ENCODE results near the gene KANK4. TPM values are rescaled to one million over a fixed set of nuclear protein-coding genes. Genes with fewer than 3 reads are reported as not detected.

The KANK4 gene
- total and polyA plus RNA-seq, 9 donors: 6.6 to 17.1 (median 12.7) TPM

- DNase-seq: no peak
- H3K36me3 ChIP-seq (ENCODE audit: control insufficient read depth, insufficient read depth, low read length): no peaks in the 10 kb centered on the region
- H3K9me3 ChIP-seq (replicated peaks; ENCODE audit: control insufficient read depth, low read depth, low read length): no peaks in the 10 kb centered on the region
- no peak overlapping the region for H3K4me3 ChIP-seq (ENCODE audit: low read length)
- H3K27me3 ChIP-seq (ENCODE audit: control insufficient read depth, insufficient read depth, low read length): peaks cover 16% of the 10 kb centered on the region
- peaks cover 15% of the 10 kb centered on the region for H3K4me1 ChIP-seq (ENCODE audit: control insufficient read depth, insufficient read depth, low read length)
- H3K27ac ChIP-seq (ENCODE audit: low read length): no peak overlapping the region
- WGBS (ENCODE audit: insufficient coverage): 84% methylated on average over 2 of the region's 3 CpGs
Observed at GRCh38 chr1:62321446-62321845, 2.2 kb upstream of the KANK4 start.

GRCh38 chr1:62318320-62318755 lies 896 bp downstream of the KANK4 start:
- H3K36me3 ChIP-seq (ENCODE audit: control insufficient read depth, insufficient read depth, low read length): no peaks in the 10 kb centered on the region
- peak overlapping the region; percentile 67 for H3K4me3 ChIP-seq (ENCODE audit: low read length)
- peak overlapping the region; percentile 29 for H3K27ac ChIP-seq (ENCODE audit: low read length)
- peaks cover 16% of the 10 kb centered on the region for H3K27me3 ChIP-seq (ENCODE audit: control insufficient read depth, insufficient read depth, low read length)
- no peak for DNase-seq
- H3K4me1 ChIP-seq (ENCODE audit: control insufficient read depth, insufficient read depth, low read length): peaks cover 23% of the 10 kb centered on the region
- no peaks in the 10 kb centered on the region for H3K9me3 ChIP-seq (replicated peaks; ENCODE audit: control insufficient read depth, low read depth, low read length)
- WGBS (ENCODE audit: insufficient coverage): 19% methylated on average over 27 of the region's 27 CpGs

DNA sequence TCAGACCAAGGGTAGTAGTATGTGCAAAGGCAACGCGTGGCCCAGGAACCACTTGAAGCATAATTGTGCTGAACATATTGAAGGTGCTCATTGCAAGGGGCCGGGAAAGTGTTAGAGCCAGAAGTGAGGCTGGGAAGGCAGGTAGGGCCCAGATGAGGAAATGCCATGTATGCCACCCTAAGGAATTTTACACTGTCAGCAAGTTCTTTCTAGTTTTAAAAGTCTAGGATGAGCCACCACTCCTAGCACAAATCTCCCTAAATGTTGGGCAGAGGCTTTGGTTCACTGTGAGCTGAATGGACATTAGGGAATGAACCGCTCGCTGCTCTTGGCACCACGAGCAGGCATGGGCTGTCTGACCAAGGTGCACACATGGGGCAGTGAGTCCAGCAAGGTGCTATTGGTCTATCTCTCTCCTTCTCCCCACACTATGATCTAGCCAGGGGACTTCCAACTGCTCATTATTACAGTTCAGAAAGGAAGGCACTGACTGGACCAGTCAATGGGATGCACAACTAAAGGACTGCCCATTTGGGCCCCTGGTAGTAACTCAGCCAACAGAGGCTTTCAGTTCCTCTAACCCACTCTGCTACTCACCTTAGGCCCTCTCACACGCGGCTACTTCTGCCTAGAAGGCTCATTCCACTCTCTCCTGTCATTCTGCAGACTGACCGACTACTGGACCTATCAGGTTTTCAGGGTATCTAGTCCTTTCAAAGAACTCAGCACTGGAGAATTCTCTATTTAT lies 2.0 kb downstream of the KANK4 start:
- WGBS (ENCODE audit: insufficient coverage): 95% methylated on average over 3 of the region's 9 CpGs
- H3K27me3 ChIP-seq (ENCODE audit: control insufficient read depth, insufficient read depth, low read length): peaks cover 16% of the 10 kb centered on the region
- peaks cover 27% of the 10 kb centered on the region for H3K4me1 ChIP-seq (ENCODE audit: control insufficient read depth, insufficient read depth, low read length)

GRCh38 chr1:62316135-62316534 lies 3.1 kb downstream of the KANK4 start:
- Histone ChIP-seq H3K36me3 (ENCODE audit: control insufficient read depth, insufficient read depth, low read length) (no peaks in the 10 kb centered on the region), H3K4me3 (ENCODE audit: low read length) (no peak overlapping the region), H3K27ac (ENCODE audit: low read length) (no peak overlapping the region), H3K4me1 (ENCODE audit: control insufficient read depth, insufficient read depth, low read length) (peaks cover 27% of the 10 kb centered on the region), H3K27me3 (ENCODE audit: control insufficient read depth, insufficient read depth, low read length) (peaks cover 16% of the 10 kb centered on the region), H3K9me3 (replicated peaks; ENCODE audit: control insufficient read depth, low read depth, low read length) (no peaks in the 10 kb centered on the region)
- DNase-seq: no peak
- WGBS (ENCODE audit: insufficient coverage): 33% methylated on average over 1 of the region's 3 CpGs

More for the DNA sequence above, 2.0 kb downstream of the KANK4 start:
- no peak for DNase-seq
- H3K36me3 ChIP-seq (ENCODE audit: control insufficient read depth, insufficient read depth, low read length): no peaks in the 10 kb centered on the region
- H3K4me3 ChIP-seq (ENCODE audit: low read length): no peak overlapping the region
- H3K9me3 ChIP-seq (replicated peaks; ENCODE audit: control insufficient read depth, low read depth, low read length): no peaks in the 10 kb centered on the region
- no peak overlapping the region for H3K27ac ChIP-seq (ENCODE audit: low read length)

GRCh38 chr1:62315387-62315786 lies 3.8 kb downstream of the KANK4 start:
- H3K9me3 ChIP-seq (replicated peaks; ENCODE audit: control insufficient read depth, low read depth, low read length): no peaks in the 10 kb centered on the region
- no peak for DNase-seq
- no peak overlapping the region for H3K4me3 ChIP-seq (ENCODE audit: low read length)
- H3K27me3 ChIP-seq (ENCODE audit: control insufficient read depth, insufficient read depth, low read length): peaks cover 16% of the 10 kb centered on the region
- no CpG with 5 or more reads among the region's 5 CpGs for WGBS (ENCODE audit: insufficient coverage)
- H3K27ac ChIP-seq (ENCODE audit: low read length): no peak overlapping the region
- peaks cover 27% of the 10 kb centered on the region for H3K4me1 ChIP-seq (ENCODE audit: control insufficient read depth, insufficient read depth, low read length)
- H3K36me3 ChIP-seq (ENCODE audit: control insufficient read depth, insufficient read depth, low read length): no peaks in the 10 kb centered on the region

- no peaks in the 10 kb centered on the region for H3K36me3 ChIP-seq (ENCODE audit: control insufficient read depth, insufficient read depth, low read length)
- H3K4me3 ChIP-seq (ENCODE audit: low read length): no peak overlapping the region
- H3K27ac ChIP-seq (ENCODE audit: low read length): no peak overlapping the region
- 65% methylated on average over 7 of the region's 16 CpGs for WGBS (ENCODE audit: insufficient coverage)
- no peak for DNase-seq
- peaks cover 15% of the 10 kb centered on the region for H3K27me3 ChIP-seq (ENCODE audit: control insufficient read depth, insufficient read depth, low read length)
- H3K4me1 ChIP-seq (ENCODE audit: control insufficient read depth, insufficient read depth, low read length): peaks cover 27% of the 10 kb centered on the region
- H3K9me3 ChIP-seq (replicated peaks; ENCODE audit: control insufficient read depth, low read depth, low read length): no peaks in the 10 kb centered on the region
Observed at GRCh38 chr1:62314454-62315350, 4.5 kb downstream of the KANK4 start.

GRCh38 chr1:62312698-62313097 lies 6.5 kb downstream of the KANK4 start:
- Histone ChIP-seq H3K4me1 (ENCODE audit: control insufficient read depth, insufficient read depth, low read length) (peaks cover 25% of the 10 kb centered on the region), H3K36me3 (ENCODE audit: control insufficient read depth, insufficient read depth, low read length) (no peaks in the 10 kb centered on the region), H3K4me3 (ENCODE audit: low read length) (no peak overlapping the region), H3K27ac (ENCODE audit: low read length) (no peak overlapping the region), H3K9me3 (replicated peaks; ENCODE audit: control insufficient read depth, low read depth, low read length) (no peaks in the 10 kb centered on the region), H3K27me3 (ENCODE audit: control insufficient read depth, insufficient read depth, low read length) (no peaks in the 10 kb centered on the region)
- WGBS (ENCODE audit: insufficient coverage): 50% methylated on average over 1 of the region's 4 CpGs
- DNase-seq: no peak

DNA sequence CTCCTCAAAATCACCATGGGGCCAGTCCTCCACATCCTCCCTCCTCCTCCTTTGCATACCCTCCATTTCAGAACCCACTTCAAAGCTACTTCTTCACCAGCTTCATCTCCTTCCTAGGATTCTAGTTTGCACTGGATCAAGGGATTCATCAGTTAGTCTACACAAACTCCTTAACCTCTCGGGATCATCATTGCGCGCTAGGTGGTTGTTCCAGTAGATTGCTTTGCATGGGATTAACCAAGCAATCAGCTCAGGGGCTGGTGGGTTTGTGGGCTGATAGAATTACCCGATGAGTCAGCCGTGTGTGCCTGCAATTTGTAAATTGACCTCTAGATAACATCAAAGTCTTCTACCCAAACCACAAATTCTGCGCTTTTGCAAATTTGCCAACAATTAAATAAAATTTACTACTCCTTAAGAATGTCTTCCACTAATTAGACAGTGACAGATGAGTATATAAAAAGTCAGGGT lies 7.7 kb downstream of the KANK4 start:
- Histone ChIP-seq H3K4me1 (ENCODE audit: control insufficient read depth, insufficient read depth, low read length) (peaks cover 27% of the 10 kb centered on the region), H3K27me3 (ENCODE audit: control insufficient read depth, insufficient read depth, low read length) (no peaks in the 10 kb centered on the region), H3K4me3 (ENCODE audit: low read length) (no peak overlapping the region), H3K9me3 (replicated peaks; ENCODE audit: control insufficient read depth, low read depth, low read length) (no peaks in the 10 kb centered on the region), H3K36me3 (ENCODE audit: control insufficient read depth, insufficient read depth, low read length) (no peaks in the 10 kb centered on the region), H3K27ac (ENCODE audit: low read length) (no peak overlapping the region)
- no peak for DNase-seq
- WGBS (ENCODE audit: insufficient coverage): no CpG with 5 or more reads among the region's 6 CpGs

DNA sequence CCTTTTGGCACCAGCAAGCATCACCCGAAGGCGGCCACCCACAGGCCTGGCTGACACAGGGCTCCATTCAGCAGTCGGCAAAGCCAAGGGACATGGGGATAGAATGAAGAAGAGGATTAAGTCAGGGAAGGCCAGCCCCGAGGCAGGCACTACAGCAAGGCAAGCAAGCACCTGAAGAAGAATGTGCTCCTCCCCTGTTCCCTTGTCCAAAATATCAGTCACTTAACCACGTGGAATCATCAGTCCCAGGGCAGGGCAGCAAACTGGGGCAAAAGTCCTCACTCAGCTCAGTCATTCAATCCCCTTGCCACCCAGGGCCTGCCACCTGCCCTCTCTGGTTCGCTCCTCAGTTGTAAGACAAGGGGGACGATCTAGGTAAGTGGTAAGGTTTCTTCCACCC lies 9.3 kb downstream of the KANK4 start:
- DNase-seq: no peak
- Histone ChIP-seq H3K27me3 (ENCODE audit: control insufficient read depth, insufficient read depth, low read length) (no peaks in the 10 kb centered on the region), H3K4me3 (ENCODE audit: low read length) (no peak overlapping the region), H3K27ac (ENCODE audit: low read length) (no peak overlapping the region), H3K36me3 (ENCODE audit: control insufficient read depth, insufficient read depth, low read length) (no peaks in the 10 kb centered on the region), H3K4me1 (ENCODE audit: control insufficient read depth, insufficient read depth, low read length) (peaks cover 19% of the 10 kb centered on the region), H3K9me3 (replicated peaks; ENCODE audit: control insufficient read depth, low read depth, low read length) (no peaks in the 10 kb centered on the region)
- 60% methylated on average over 1 of the region's 7 CpGs for WGBS (ENCODE audit: insufficient coverage)

DNA sequence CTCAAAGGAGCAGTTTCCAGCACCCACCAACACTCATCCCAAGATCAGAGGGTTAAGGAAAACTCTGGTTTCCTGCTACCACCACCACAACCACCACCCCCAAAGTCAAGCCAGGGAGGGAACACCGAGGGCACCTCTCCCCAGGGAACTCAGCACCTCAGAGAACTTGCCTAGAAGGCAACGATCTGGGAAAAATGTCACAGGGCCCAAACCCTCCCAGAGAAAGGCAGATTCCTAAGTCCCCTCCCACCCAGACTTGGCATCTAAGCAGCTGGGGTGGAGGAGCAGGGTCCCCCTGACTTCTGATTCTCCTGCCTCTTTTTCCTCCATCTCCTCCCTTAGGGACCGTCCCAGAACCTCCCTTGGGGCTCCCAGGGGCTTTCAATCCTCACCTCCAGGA lies 10.6 kb downstream of the KANK4 start:
- no peaks in the 10 kb centered on the region for H3K36me3 ChIP-seq (ENCODE audit: control insufficient read depth, insufficient read depth, low read length)
- 63% methylated on average over 2 of the region's 3 CpGs for WGBS (ENCODE audit: insufficient coverage)
- H3K4me1 ChIP-seq (ENCODE audit: control insufficient read depth, insufficient read depth, low read length): peaks cover 24% of the 10 kb centered on the region
- no peak for DNase-seq
- H3K27ac ChIP-seq (ENCODE audit: low read length): no peak overlapping the region
- no peaks in the 10 kb centered on the region for H3K9me3 ChIP-seq (replicated peaks; ENCODE audit: control insufficient read depth, low read depth, low read length)
- no peak overlapping the region for H3K4me3 ChIP-seq (ENCODE audit: low read length)
- no peaks in the 10 kb centered on the region for H3K27me3 ChIP-seq (ENCODE audit: control insufficient read depth, insufficient read depth, low read length)

All from muscle of leg (tissue), 11 donors.